Measurements from ENCODE around the gene BACH2.

The BACH2 gene

DNA sequence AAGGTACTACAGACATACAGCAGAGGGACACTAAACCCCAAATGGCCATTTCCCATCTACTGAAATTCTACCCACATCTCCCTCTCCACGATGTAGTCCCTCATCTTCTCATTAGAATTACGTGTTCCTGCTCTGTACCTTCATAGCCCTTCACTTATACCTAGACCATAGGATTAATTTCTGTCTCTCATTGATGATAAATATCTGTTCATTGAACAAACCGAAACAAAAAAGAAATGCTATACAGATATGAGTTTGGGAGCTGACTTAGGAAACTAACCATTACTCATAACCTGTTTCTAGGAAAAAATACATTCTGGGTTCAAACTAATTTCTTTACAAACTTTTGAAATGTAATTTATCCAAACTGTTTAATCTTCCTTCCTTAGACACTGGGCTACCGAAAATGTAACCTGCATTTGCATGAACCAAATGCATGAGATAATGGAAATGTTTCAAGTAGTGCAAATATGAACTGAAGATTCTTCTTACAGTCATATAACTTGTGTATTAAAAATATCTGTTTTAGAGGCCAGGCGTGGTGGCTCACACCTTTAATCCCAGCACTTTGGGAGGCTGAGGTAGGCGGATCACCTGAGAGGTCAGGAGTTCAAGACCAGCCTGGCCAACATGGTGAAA is 317.0 kb downstream of the BACH2 start:
- Histone ChIP-seq H3K4me1 (peaks cover 3% of the 10 kb centered on the region), H3K4me3 (ENCODE audit: low read depth, low read length) (no peak overlapping the region), H3K9ac (no peak overlapping the region), H3K9me3 (ENCODE audit: control insufficient read depth, low read length) (no peaks in the 10 kb centered on the region), H3K27me3 (ENCODE audit: control insufficient read depth, insufficient read depth, low read length) (no peaks in the 10 kb centered on the region), H3K36me3 (ENCODE audit: control insufficient read depth, insufficient read depth, low read length) (no peaks in the 10 kb centered on the region), H2AFZ (no peak overlapping the region), H3K79me2 (no peaks in the 10 kb centered on the region), H3K27ac (no peak overlapping the region), H3K4me2 (ENCODE audit: low read length) (no peak overlapping the region)
- TF ChIP-seq, protein P1, sequence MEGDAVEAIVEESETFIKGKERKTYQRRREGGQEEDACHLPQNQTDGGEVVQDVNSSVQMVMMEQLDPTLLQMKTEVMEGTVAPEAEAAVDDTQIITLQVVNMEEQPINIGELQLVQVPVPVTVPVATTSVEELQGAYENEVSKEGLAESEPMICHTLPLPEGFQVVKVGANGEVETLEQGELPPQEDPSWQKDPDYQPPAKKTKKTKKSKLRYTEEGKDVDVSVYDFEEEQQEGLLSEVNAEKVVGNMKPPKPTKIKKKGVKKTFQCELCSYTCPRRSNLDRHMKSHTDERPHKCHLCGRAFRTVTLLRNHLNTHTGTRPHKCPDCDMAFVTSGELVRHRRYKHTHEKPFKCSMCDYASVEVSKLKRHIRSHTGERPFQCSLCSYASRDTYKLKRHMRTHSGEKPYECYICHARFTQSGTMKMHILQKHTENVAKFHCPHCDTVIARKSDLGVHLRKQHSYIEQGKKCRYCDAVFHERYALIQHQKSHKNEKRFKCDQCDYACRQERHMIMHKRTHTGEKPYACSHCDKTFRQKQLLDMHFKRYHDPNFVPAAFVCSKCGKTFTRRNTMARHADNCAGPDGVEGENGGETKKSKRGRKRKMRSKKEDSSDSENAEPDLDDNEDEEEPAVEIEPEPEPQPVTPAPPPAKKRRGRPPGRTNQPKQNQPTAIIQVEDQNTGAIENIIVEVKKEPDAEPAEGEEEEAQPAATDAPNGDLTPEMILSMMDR (IDR thresholded peaks at IDR 0.05): no peak

DNA sequence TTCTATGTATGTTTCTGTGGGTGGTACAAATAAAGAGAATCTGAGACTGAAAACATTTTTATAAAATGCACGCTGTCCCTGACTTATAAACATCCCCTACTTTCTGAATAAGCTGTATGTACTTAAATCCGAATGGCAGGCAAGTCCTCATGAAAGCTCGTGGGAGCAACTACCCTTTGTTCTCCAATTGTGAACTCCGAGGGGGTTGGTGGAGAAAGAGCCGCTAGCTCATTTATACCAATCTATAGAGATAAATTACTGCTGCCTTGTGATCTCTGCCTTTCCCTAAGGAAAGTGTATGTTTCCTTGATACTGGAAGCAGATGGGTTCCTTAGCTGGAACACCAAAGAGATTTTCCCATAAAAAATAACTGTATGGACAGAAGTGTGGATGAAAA is 317.9 kb downstream of the BACH2 start:
- H3K9ac ChIP-seq: no peak overlapping the region
- no peaks in the 10 kb centered on the region for H3K79me2 ChIP-seq
- no peaks in the 10 kb centered on the region for H3K27me3 ChIP-seq (ENCODE audit: control insufficient read depth, insufficient read depth, low read length)
- no peaks in the 10 kb centered on the region for H3K9me3 ChIP-seq (ENCODE audit: control insufficient read depth, low read length)
- no peaks in the 10 kb centered on the region for H3K36me3 ChIP-seq (ENCODE audit: control insufficient read depth, insufficient read depth, low read length)
- H3K4me1 ChIP-seq: peaks cover 3% of the 10 kb centered on the region
- no peak overlapping the region for H3K4me2 ChIP-seq (ENCODE audit: low read length)
- H2AFZ ChIP-seq: no peak overlapping the region
- no peak overlapping the region for H3K27ac ChIP-seq
- H3K4me3 ChIP-seq (ENCODE audit: low read depth, low read length): no peak overlapping the region
- TF ChIP-seq, protein P1 (IDR thresholded peaks at IDR 0.05): no peak

DNA sequence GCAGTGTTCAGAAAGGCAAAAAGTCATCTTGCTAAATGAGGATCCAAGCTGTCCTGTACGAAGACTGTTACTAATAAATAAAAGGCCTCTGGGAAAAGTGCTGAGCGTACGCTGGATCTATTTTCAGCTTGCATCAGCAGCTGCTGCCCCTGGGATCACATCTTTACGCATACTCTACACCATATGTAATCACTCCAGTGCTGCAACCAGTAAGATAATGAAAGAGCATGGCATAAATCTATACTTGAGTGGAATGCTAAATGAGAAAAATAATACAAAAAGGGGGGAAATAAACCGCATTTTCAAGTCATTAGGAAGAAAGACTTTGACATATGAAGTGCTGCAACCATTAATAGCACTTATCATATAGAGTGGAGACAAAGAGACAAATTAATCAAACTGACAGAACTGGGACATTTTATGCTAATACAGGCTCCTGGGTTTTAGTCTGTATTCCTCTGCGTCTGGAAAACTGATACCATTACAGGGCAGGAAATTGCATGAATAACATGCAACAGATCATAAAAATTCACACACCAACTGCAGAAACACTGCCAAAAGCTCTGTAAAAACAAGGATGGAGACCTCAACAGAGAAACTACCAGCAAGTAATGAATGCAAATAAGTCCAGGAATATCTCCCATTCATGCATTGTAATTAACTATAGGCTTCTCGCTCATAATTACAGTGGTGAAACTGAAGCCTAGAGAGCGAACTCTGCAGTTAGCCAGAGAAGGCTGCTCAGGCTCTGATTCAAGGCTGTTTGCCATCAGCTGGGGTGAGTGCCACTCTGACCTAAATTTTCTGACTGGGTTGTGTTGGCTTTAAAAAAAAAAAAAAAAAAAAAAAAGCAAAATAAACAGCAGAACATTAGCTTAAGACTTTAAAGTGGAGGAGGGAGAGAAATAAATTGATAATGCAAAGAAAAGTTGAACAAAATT is 318.6 kb downstream of the BACH2 start:
- TF ChIP-seq, protein P1 (IDR thresholded peaks at IDR 0.05): no peak
- Histone ChIP-seq H3K9me3 (ENCODE audit: control insufficient read depth, low read length) (no peaks in the 10 kb centered on the region), H3K36me3 (ENCODE audit: control insufficient read depth, insufficient read depth, low read length) (no peaks in the 10 kb centered on the region), H3K9ac (no peak overlapping the region), H3K4me1 (peaks cover 3% of the 10 kb centered on the region), H2AFZ (no peak overlapping the region), H3K79me2 (no peaks in the 10 kb centered on the region), H3K4me2 (ENCODE audit: low read length) (peak overlapping the region; percentile 20), H3K27ac (no peak overlapping the region), H3K27me3 (ENCODE audit: control insufficient read depth, insufficient read depth, low read length) (no peaks in the 10 kb centered on the region), H3K4me3 (ENCODE audit: low read depth, low read length) (no peak overlapping the region)

DNA sequence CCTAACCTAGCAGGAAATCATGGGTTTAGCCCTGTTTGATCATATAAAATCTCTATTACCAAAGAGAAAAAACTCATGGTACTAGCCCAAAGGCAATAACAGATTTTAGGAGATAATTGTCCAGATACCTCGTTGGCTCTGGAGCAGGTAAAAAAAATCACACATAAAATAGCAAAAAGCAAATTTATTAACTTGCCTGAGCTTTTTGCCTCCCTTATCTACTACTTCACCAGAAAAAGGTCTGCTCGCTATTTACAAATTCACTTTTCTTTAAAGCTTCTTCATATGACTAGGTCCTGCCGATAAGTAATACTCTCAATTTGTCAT is 320.0 kb downstream of the BACH2 start:
- no peaks in the 10 kb centered on the region for H3K27me3 ChIP-seq (ENCODE audit: control insufficient read depth, insufficient read depth, low read length)
- no peak overlapping the region for H3K9ac ChIP-seq
- no peaks in the 10 kb centered on the region for H3K79me2 ChIP-seq
- H3K4me1 ChIP-seq: peaks cover 3% of the 10 kb centered on the region
- H3K4me3 ChIP-seq (ENCODE audit: low read depth, low read length): no peak overlapping the region
- H3K4me2 ChIP-seq (ENCODE audit: low read length): no peak overlapping the region
- no peaks in the 10 kb centered on the region for H3K9me3 ChIP-seq (ENCODE audit: control insufficient read depth, low read length)
- no peak overlapping the region for H2AFZ ChIP-seq
- no peak overlapping the region for H3K27ac ChIP-seq
- no peaks in the 10 kb centered on the region for H3K36me3 ChIP-seq (ENCODE audit: control insufficient read depth, insufficient read depth, low read length)
- TF ChIP-seq, protein P1 (IDR thresholded peaks at IDR 0.05): no peak

Measured in parathyroid adenoma (tissue), 2 donors.